Lower leg skin (tissue), 3 donors: Measurements from ENCODE around the gene NF1.

Source experiments
- POLR2A ChIP-seq, 2 donors: fragments of 450-650 bp; IDR thresholded peaks; one replicate each; pipeline ENCODE4 v1.6.1; 2016 to 2017; ENCODE audit warnings: antibody characterized with exemption in 2 of 2, mild to moderate bottlenecking in 1 of 2, moderate library complexity in 1 of 2
- TF ChIP-seq, protein P1 (sequence below), 3 donors: fragments of 450-650 bp; IDR thresholded peaks; one replicate each; pipeline ENCODE4 v1.5.1; 2016; ENCODE audit warnings: antibody characterized with exemption in 3 of 3, mild to moderate bottlenecking in 3 of 3, moderate library complexity in 2 of 3

DNA sequence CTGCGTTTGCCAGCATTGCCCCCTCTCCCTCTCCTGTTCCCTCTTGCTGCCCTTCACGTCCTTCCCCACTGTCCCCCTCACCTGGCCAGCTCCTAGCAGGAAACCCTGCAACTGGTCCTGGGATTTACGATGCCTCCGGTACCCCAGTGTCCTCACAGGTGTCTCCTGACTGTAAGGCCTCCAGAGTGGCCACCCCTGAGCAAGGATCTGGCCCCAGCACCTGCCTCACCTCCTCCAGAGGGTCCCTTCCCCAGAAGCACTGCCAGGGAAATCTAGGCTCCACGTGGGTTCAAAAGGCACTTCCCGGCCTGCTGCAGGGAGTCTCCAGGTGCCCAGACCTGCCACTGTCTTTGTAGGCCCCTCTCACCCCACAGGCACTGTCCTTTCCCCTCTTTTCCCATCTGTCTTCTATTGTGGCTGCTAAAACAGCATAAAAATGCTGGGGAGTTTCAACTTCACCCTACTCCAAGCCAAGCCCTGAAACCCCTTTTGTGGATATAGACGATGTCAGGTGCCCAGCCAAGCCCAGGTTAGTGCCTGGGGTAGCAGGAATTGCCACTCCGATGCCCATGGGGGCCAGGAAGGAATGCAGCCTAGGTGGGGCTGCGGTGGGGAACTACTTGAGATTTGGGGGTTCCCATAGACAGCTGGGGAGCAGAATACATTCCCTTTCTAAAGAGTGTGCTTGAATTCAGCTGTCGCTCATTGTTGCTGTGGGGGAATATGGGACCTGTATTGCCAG, 322.4 kb downstream of the NF1 start:
- TF ChIP-seq, protein P1, sequence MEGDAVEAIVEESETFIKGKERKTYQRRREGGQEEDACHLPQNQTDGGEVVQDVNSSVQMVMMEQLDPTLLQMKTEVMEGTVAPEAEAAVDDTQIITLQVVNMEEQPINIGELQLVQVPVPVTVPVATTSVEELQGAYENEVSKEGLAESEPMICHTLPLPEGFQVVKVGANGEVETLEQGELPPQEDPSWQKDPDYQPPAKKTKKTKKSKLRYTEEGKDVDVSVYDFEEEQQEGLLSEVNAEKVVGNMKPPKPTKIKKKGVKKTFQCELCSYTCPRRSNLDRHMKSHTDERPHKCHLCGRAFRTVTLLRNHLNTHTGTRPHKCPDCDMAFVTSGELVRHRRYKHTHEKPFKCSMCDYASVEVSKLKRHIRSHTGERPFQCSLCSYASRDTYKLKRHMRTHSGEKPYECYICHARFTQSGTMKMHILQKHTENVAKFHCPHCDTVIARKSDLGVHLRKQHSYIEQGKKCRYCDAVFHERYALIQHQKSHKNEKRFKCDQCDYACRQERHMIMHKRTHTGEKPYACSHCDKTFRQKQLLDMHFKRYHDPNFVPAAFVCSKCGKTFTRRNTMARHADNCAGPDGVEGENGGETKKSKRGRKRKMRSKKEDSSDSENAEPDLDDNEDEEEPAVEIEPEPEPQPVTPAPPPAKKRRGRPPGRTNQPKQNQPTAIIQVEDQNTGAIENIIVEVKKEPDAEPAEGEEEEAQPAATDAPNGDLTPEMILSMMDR (IDR thresholded peaks at IDR 0.05) = no peak
- TF ChIP-seq POLR2A (IDR thresholded peaks at IDR 0.05) = no peak
